Erythroblast (primary cell): ENCODE data around the gene SETDB2.

ENCODE experiments used
- GATA1 ChIP-seq: IDR thresholded peaks from 2 replicates; pipeline ENCODE4 v1.6.1; 2011; ENCODE audit warnings: low read depth, mild to moderate bottlenecking, control low read depth, low read length, moderate library complexity
- POLR2A ChIP-seq: IDR thresholded peaks from 2 replicates; pipeline ENCODE4 v1.6.1; 2011; ENCODE audit warnings: mild to moderate bottlenecking, low read length

GRCh38 chr13:49404703-49405020, 39.4 kb upstream of the SETDB2 start:
- TF ChIP-seq POLR2A = no peak
- TF ChIP-seq GATA1 = no peak
